T-cell (primary cell): ENCODE results near the gene SFSWAP. TPM values are rescaled to one million over a fixed set of nuclear protein-coding genes. Genes with fewer than 3 reads are reported as not detected.
"Not testable (repeated sequence)": the region's sequence is repeated elsewhere in the genome, so short reads cannot be mapped to it uniquely, and the experiment has no call there.

Source experiments
- ATAC-seq, 4 experiments: fragments of 200-7000 bp in 3 of 4; fragments of 150-1000 bp in 1 of 4; cut with Tn5 transposase; replicated peaks in 1 of 4; 1 replicate in 3 of 4; 2 replicates in 1 of 4; pipeline ENCODE4 v1.10.0; 2021; ENCODE audit warnings: moderate library complexity in 3 of 4, mild to moderate bottlenecking in 2 of 4, moderate number of reproducible peaks in 1 of 4
- CTCF ChIA-PET, 2 donors: fragments of 300-600 bp; sonication (Branson Sonifier 250); formaldehyde crosslinking; loops; one replicate each; lab custom pipeline; 2022; ENCODE audit warnings: antibody characterized with exemption in 2 of 2; lab: Charles Lee
- POLR2A ChIA-PET, 2 donors: fragments of 300-600 bp; sonication (Branson Sonifier 250); formaldehyde crosslinking; loops; one replicate each; lab custom pipeline; 2022; ENCODE audit warnings: antibody characterized with exemption in 2 of 2; lab: Charles Lee
- DNase-seq, 35 experiments: peaks; one replicate each; pipeline versions ENCODE4 v3.0.0 to v3.0.0-alpha.2; 2013 to 2023
- H3K27ac ChIP-seq: one replicate; pipeline ENCODE4 v1.5.1; 2013; ENCODE audit warnings: low read length
- H3K27me3 ChIP-seq, 2 experiments: replicated peaks in 1 of 2; 1 replicate in 1 of 2; 2 replicates in 1 of 2; pipeline versions ENCODE4 v1.6.1 to v1.7.0; 2013; ENCODE audit warnings: low read length in 1 of 2, mixed read lengths in 1 of 2; ENCODE audit not compliant: control insufficient read depth in 2 of 2, insufficient read depth in 2 of 2; ENCODE audit errors: extremely low read depth in 1 of 2
- H3K36me3 ChIP-seq, 2 donors: 1 replicate in 1 of 2; 2 replicates in 1 of 2; pipeline versions ENCODE4 v1.6.1 to v1.7.0; 2013; ENCODE audit warnings: low read length in 1 of 2; ENCODE audit not compliant: control insufficient read depth in 2 of 2, insufficient read depth in 1 of 2; ENCODE audit errors: extremely low read depth in 1 of 2
- H3K4me1 ChIP-seq, 2 experiments: 1 replicate in 1 of 2; 2 replicates in 1 of 2; pipeline versions ENCODE4 v1.6.1 to v1.7.0; 2013; ENCODE audit warnings: low read length in 2 of 2, mixed read lengths in 1 of 2; ENCODE audit not compliant: insufficient read depth in 2 of 2, control insufficient read depth in 1 of 2; ENCODE audit errors: extremely low read depth in 1 of 2
- H3K4me3 ChIP-seq, 2 donors: 1 replicate in 1 of 2; 2 replicates in 1 of 2; pipeline versions ENCODE4 v1.5.1 to v1.7.0; 2013; ENCODE audit warnings: mild to moderate bottlenecking in 2 of 2, low read length in 1 of 2, moderate library complexity in 1 of 2; ENCODE audit not compliant: control insufficient read depth in 1 of 2; ENCODE audit errors: extremely low read depth in 1 of 2
- H3K9me3 ChIP-seq: 2 replicates; pipeline ENCODE4 v1.7.0; 2013
- H3K27ac Mint-ChIP-seq, 2 donors: one replicate each; pipeline ENCODE4 v1.8.0; 2020 to 2021; ENCODE audit warnings: mild to moderate bottlenecking in 2 of 2, mixed read lengths in 2 of 2
- H3K27me3 Mint-ChIP-seq, 2 donors: one replicate each; pipeline ENCODE4 v1.8.0; 2021 to 2022; ENCODE audit warnings: mixed read lengths in 2 of 2
- H3K36me3 Mint-ChIP-seq: one replicate; pipeline ENCODE4 v1.8.0; 2021; ENCODE audit warnings: mixed read lengths
- H3K4me1 Mint-ChIP-seq, 3 donors: one replicate each; pipeline ENCODE4 v1.8.0; 2020 to 2022; ENCODE audit warnings: mixed read lengths in 3 of 3, mild to moderate bottlenecking in 1 of 3
- H3K4me3 Mint-ChIP-seq, 3 donors: one replicate each; pipeline ENCODE4 v1.8.0; 2020 to 2022; ENCODE audit warnings: mild to moderate bottlenecking in 3 of 3, mixed read lengths in 3 of 3, moderate library complexity in 3 of 3
- H3K9me3 Mint-ChIP-seq, 3 donors: one replicate each; pipeline ENCODE4 v1.8.0; 2020 to 2022; ENCODE audit warnings: mixed read lengths in 3 of 3
- WGBS: methylation state at CpG from one replicate; pipeline ENCODE4 v1.1.5; 2013; ENCODE audit warnings: missing lambda C conversion rate; ENCODE audit not compliant: insufficient coverage; 5-methylcytosine and 5-hydroxymethylcytosine counted together
- total RNA-seq, 35 experiments: library from RNA in 6 of 35; stranded (reverse) in 6 of 35; fragments of 120-200 nt in 1 of 35; gene quantifications; one replicate each; pipeline versions ENCODE4 v1.2.1 to v1.2.4 and lab custom pipeline; 2013 to 2026

Gene SFSWAP
- total RNA-seq, 5 donors from 2014 or later (not counting 1 experiment from before 2014, with no cell fraction given): 95.7 to 110 (median 106) TPM

- H3K27ac ChIP-seq: no peak overlapping the region
- CTCF ChIA-PET: no interaction called here
- no peak for ATAC-seq
- no peaks in the 10 kb centered on the region for H3K9me3 ChIP-seq
- H3K4me3 ChIP-seq: no peak overlapping the region
- H3K4me1 ChIP-seq: no peaks in the 10 kb centered on the region
- WGBS: 97% methylated on average over 13 of the region's 15 CpGs
- peaks cover 49% of the 10 kb centered on the region for H3K36me3 Mint-ChIP-seq
- no peaks in the 10 kb centered on the region for H3K4me1 Mint-ChIP-seq
- H3K27ac Mint-ChIP-seq: no peak overlapping the region
- peaks cover 21 to 61% of the 10 kb centered on the region in 2 donors for H3K36me3 ChIP-seq
- H3K27me3 Mint-ChIP-seq: no peaks in the 10 kb centered on the region
- no peak overlapping the region for H3K4me3 Mint-ChIP-seq
- POLR2A ChIA-PET: interaction anchor here in 1 of 2 donors (0.6 kb wide), 1 partner anchor 10 kb away, joined by 3 read pairs; no protein-coding TSS in a partner anchor
- H3K9me3 Mint-ChIP-seq: no peaks in the 10 kb centered on the region
- DNase-seq: no peak
- H3K27me3 ChIP-seq: no peaks in the 10 kb centered on the region
Measured at GRCh38 chr12:131735476-131736445, 24.9 kb downstream of the SFSWAP start.

GRCh38 chr12:131736446-131737149 lies 25.7 kb downstream of the SFSWAP start:
- no peaks in the 10 kb centered on the region for H3K9me3 Mint-ChIP-seq
- Histone ChIP-seq H3K4me3 (no peak overlapping the region), H3K27ac (no peak overlapping the region), H3K4me1 (no peaks in the 10 kb centered on the region), H3K36me3 (peaks cover 17 to 56% of the 10 kb centered on the region in 2 donors), H3K27me3 (no peaks in the 10 kb centered on the region), H3K9me3 (no peaks in the 10 kb centered on the region)
- no peaks in the 10 kb centered on the region for H3K27me3 Mint-ChIP-seq
- ChIA-PET POLR2A (interaction anchor here in 1 of 2 donors (0.6 kb wide), 1 partner anchor 11 kb away, joined by 3 read pairs; no protein-coding TSS in a partner anchor), CTCF (no interaction called here)
- no peak overlapping the region for H3K4me3 Mint-ChIP-seq
- WGBS: 98% methylated on average over 14 of the region's 23 CpGs
- no peak for DNase-seq
- H3K4me1 Mint-ChIP-seq: no peaks in the 10 kb centered on the region
- no peak for ATAC-seq
- no peak overlapping the region for H3K27ac Mint-ChIP-seq
- peaks cover 43% of the 10 kb centered on the region for H3K36me3 Mint-ChIP-seq

DNA sequence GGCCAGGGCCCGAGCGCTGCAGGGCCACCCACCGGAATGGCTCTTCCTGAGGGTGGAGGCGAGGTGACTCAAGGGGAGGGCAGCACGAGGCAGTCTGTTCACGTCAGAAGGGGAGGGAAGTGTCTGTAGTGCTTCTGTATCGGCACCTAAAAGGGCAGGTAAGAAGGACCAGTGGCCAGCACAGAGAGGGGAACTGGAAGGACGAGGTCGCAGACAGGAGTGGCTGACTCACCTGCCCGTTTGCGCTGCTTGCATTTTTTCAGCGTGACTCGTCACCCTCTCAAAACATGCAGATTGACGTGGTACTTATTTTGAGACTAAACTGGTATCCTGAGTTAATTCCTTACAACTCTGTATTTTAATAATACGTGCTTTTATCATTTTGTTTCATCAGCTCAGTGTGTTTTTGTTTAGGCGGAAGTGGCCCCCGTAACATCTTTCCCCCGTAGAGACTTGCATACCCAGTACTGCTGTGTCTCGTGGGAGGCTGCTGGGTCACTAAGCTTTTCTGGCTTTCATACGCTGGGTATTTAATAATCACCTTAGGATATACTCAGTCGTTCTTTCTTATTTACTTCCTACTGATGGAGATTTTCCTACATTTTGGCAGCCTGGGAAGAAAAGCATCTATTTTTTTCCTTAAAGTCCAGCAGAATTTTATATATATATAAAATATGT lies 26.4 kb downstream of the SFSWAP start:
- H3K27ac Mint-ChIP-seq: no peak overlapping the region
- Histone ChIP-seq H3K27me3 (no peaks in the 10 kb centered on the region), H3K27ac (no peak overlapping the region), H3K4me3 (no peak overlapping the region), H3K4me1 (no peaks in the 10 kb centered on the region), H3K9me3 (no peaks in the 10 kb centered on the region), H3K36me3 (peaks cover 17 to 59% of the 10 kb centered on the region in 2 donors)
- ATAC-seq (no peak), DNase-seq (no peak)
- CTCF ChIA-PET: no interaction called here
- peaks cover 44% of the 10 kb centered on the region for H3K36me3 Mint-ChIP-seq
- POLR2A ChIA-PET: no interaction called here
- no peak overlapping the region for H3K4me3 Mint-ChIP-seq
- WGBS: 93% methylated on average over 14 of the region's 21 CpGs
- H3K9me3 Mint-ChIP-seq: no peaks in the 10 kb centered on the region
- no peaks in the 10 kb centered on the region for H3K27me3 Mint-ChIP-seq
- no peaks in the 10 kb centered on the region for H3K4me1 Mint-ChIP-seq

DNA sequence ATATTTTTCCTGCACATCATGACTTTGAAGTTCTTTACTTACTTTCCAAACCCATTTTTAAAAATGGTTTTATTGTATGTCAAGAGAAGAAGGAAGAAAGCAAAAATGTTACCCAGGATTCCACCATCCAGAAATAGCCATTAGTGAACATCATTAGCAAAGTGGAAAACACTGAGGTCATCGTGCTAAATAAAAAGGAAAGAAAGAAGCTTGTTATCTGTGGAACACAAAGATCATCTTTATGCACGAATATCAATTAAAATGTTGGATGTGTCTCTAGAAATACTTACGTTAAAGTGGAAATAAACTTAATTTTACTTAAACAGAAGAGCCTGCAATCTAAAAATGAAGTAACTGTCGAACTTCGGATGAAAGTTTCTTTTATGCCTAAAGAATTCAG lies 27.3 kb downstream of the SFSWAP start:
- ATAC-seq: no peak
- Mint-ChIP-seq H3K36me3 (peaks cover 44% of the 10 kb centered on the region), H3K4me3 (no peak overlapping the region), H3K27ac (no peak overlapping the region), H3K27me3 (no peaks in the 10 kb centered on the region), H3K4me1 (no peaks in the 10 kb centered on the region), H3K9me3 (peaks cover 0 to 7% (median 3%) of the 10 kb centered on the region in 3 donors)
- no peaks in the 10 kb centered on the region for H3K27me3 ChIP-seq
- H3K9me3 ChIP-seq: no peaks in the 10 kb centered on the region
- WGBS: no CpG with 5 or more reads among the region's 5 CpGs
- H3K4me3 ChIP-seq: no peak overlapping the region
- ChIA-PET POLR2A (no interaction called here), CTCF (no interaction called here)
- H3K27ac ChIP-seq: no peak overlapping the region
- DNase-seq: no peak
- H3K4me1 ChIP-seq: no peaks in the 10 kb centered on the region
- H3K36me3 ChIP-seq: peaks cover 14 to 59% of the 10 kb centered on the region in 2 donors

GRCh38 chr12:131740626-131741025 lies 29.7 kb downstream of the SFSWAP start:
- no peak overlapping the region for H3K27ac ChIP-seq
- no CpG with 5 or more reads among the region's 2 CpGs for WGBS
- Mint-ChIP-seq H3K27me3 (no peaks in the 10 kb centered on the region), H3K36me3 (peaks cover 52% of the 10 kb centered on the region), H3K4me1 (no peaks in the 10 kb centered on the region), H3K27ac (no peak overlapping the region), H3K9me3 (peaks cover 0 to 17% (median 8%) of the 10 kb centered on the region in 3 donors), H3K4me3 (no peak overlapping the region)
- POLR2A ChIA-PET: interaction anchor here (0.6 kb wide), 2 partner anchors 24 to 580 kb away, joined by 4 to 5 read pairs; no protein-coding TSS in a partner anchor
- no peaks in the 10 kb centered on the region for H3K4me1 ChIP-seq
- no peak overlapping the region for H3K4me3 ChIP-seq
- CTCF ChIA-PET: interaction anchor here in 1 of 2 donors (0.6 kb wide), 1 partner anchor 30 kb away, joined by 8 read pairs; no protein-coding TSS in a partner anchor
- DNase-seq (no peak), ATAC-seq (no peak)
- H3K27me3 ChIP-seq: no peaks in the 10 kb centered on the region
- peaks cover 2% of the 10 kb centered on the region for H3K9me3 ChIP-seq
- H3K36me3 ChIP-seq: peaks cover 13 to 59% of the 10 kb centered on the region in 2 donors

- peaks cover 60% of the 10 kb centered on the region for H3K36me3 Mint-ChIP-seq
- DNase-seq, H3K9me3 ChIP-seq, POLR2A ChIA-PET, H3K27ac Mint-ChIP-seq, H3K27me3 ChIP-seq, H3K4me1 Mint-ChIP-seq, H3K4me3 ChIP-seq, H3K27me3 Mint-ChIP-seq, H3K4me1 ChIP-seq, H3K27ac ChIP-seq, ATAC-seq, CTCF ChIA-PET, H3K4me3 Mint-ChIP-seq: not testable (repeated sequence)
- H3K9me3 Mint-ChIP-seq: peaks cover 0 to 17% (median 8%) of the 10 kb centered on the region in 3 donors
- H3K36me3 ChIP-seq: peaks cover 15 to 67% of the 10 kb centered on the region in 2 donors
- WGBS: 100% methylated on average over 1 of the region's 3 CpGs
Measured at GRCh38 chr12:131742761-131743160, 31.9 kb downstream of the SFSWAP start.
